H1 (cell line): ENCODE data around the gene C3orf18. TPM values are rescaled to one million over a fixed set of nuclear protein-coding genes. Genes with fewer than 3 reads are reported as not detected.
A peak's percentile ranks its signal among the peaks of the same experiment; 100 is the strongest.

Experiments used
- CTBP2 ChIP-seq: IDR thresholded peaks from 2 replicates; pipeline ENCODE4 v1.7.0; 2011; ENCODE audit warnings: borderline replicate concordance, mild to moderate bottlenecking, moderate library complexity, mixed read lengths, low read length; ENCODE audit not compliant: insufficient read depth, insufficient read length
- EZH2 ChIP-seq: fragments of 200-600 bp; sonication (generic); IDR thresholded peaks from 2 replicates; pipeline ENCODE4 v1.7.1; 2012; ENCODE audit warnings: low read depth, mild to moderate bottlenecking, moderate library complexity, low read length, inconsistent platforms; ENCODE audit not compliant: severe bottlenecking
- GABPA ChIP-seq: IDR thresholded peaks from 2 replicates; pipeline ENCODE4 v1.6.1; 2011; ENCODE audit warnings: mild to moderate bottlenecking, low read length, moderate library complexity, borderline replicate concordance; ENCODE audit not compliant: insufficient read depth
- NANOG ChIP-seq: IDR thresholded peaks from 2 replicates; pipeline ENCODE4 v1.6.1; 2011; ENCODE audit warnings: low read length, low read depth, mild to moderate bottlenecking, inconsistent platforms; ENCODE audit not compliant: insufficient read depth, poor library complexity, severe bottlenecking
- PHF8 ChIP-seq: fragments of 200-600 bp; sonication (generic); conservative IDR thresholded peaks from 2 replicates; pipeline ENCODE4 v1.7.1; 2012; ENCODE audit warnings: low read depth, mild to moderate bottlenecking, inconsistent platforms, low read length, moderate library complexity
- RAD21 ChIP-seq, 2 experiments: IDR thresholded peaks in 1 of 2; conservative IDR thresholded peaks in 1 of 2; 2 replicates each; pipeline ENCODE4 v1.6.1; 2011; ENCODE audit warnings: low read depth in 2 of 2, low read length in 2 of 2, improper control_type of control experiment in 1 of 2, inconsistent platforms in 1 of 2, mild to moderate bottlenecking in 1 of 2, moderate library complexity in 1 of 2
- SRF ChIP-seq: IDR thresholded peaks from 2 replicates; pipeline ENCODE4 v1.6.1; 2011; ENCODE audit warnings: mild to moderate bottlenecking, low read depth, low read length, moderate library complexity
- polyA plus RNA-seq, 7 experiments: library from polyadenylated mRNA; depleted of rRNA in 3 of 7; stranded (reverse) in 5 of 7; unstranded in 2 of 7; fragments of >200 nt in 5 of 7; fragments of 200-250 nt in 2 of 7; gene quantifications; 1 replicate in 5 of 7; 2 replicates in 1 of 7; 4 replicates in 1 of 7; pipeline versions ENCODE4 v1.2.1 to v1.2.3, GENCODE V29; 2011 to 2013; ENCODE audit warnings: missing spikeins in 2 of 7, mixed read lengths in 2 of 7
- total RNA-seq: library from RNA; stranded (reverse); fragmentation: NEBNext Ultra II Directional; extraction: Animal tissue kit (Norgen Biotek cat#: 25700); gene quantifications from 2 replicates; pipeline ENCODE4 v1.2.1, GENCODE V29; 2021
- TF ChIP-seq, protein P1 (sequence below): fragments of 300-600 bp; sonication (generic); IDR thresholded peaks from 2 replicates; pipeline ENCODE4 v1.7.1; 2012; ENCODE audit warnings: low read length, moderate library complexity, mild to moderate bottlenecking, inconsistent platforms; ENCODE audit not compliant: insufficient replicate concordance

C3orf18 gene
- total and polyA plus RNA-seq, 2 of the 8 experiments (the other 6 are each of a cell fraction or from before 2014, with no cell fraction given): 7.5 to 15.0 TPM

DNA sequence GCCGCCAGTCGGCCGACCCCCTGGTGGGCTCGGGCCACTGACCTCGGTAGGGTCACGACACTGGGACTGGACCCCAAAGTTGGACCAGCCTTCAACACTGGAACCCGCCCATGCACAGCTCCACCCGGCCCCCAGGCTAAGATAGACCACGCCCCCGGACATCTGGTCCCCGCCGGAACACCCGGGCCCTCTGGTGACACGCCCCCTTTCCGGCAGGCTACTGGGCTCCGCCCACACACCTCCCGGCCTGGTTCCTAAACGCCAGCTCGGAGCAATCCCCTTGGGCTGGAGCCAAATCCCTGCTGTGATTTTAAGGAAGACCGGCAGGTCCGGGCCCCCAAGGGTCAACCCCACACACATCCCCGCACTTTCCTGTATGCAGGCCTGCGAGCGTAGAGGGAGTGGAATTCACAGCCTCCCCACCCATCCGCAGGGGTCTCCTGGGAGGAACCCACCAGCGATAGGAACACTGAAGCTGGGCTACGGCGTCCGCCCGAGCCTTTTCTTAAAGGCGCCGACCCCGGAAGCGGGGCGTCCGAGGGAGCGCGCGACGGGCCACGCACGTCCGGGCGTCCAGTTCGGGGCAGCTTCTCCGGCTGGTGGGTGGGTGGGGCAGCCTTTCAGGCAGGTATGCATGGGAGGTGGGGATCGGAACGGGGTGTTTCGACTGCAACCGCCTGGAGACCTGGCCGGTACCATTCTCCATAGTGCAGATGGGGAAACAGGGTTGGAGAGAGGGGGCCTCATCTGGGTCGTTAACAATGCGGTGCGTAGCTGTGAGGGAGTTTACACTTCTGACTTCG lies 1.6 kb upstream of the C3orf18 start, which contains the start of gene HEMK1 (continued):
- TF ChIP-seq, protein P1, sequence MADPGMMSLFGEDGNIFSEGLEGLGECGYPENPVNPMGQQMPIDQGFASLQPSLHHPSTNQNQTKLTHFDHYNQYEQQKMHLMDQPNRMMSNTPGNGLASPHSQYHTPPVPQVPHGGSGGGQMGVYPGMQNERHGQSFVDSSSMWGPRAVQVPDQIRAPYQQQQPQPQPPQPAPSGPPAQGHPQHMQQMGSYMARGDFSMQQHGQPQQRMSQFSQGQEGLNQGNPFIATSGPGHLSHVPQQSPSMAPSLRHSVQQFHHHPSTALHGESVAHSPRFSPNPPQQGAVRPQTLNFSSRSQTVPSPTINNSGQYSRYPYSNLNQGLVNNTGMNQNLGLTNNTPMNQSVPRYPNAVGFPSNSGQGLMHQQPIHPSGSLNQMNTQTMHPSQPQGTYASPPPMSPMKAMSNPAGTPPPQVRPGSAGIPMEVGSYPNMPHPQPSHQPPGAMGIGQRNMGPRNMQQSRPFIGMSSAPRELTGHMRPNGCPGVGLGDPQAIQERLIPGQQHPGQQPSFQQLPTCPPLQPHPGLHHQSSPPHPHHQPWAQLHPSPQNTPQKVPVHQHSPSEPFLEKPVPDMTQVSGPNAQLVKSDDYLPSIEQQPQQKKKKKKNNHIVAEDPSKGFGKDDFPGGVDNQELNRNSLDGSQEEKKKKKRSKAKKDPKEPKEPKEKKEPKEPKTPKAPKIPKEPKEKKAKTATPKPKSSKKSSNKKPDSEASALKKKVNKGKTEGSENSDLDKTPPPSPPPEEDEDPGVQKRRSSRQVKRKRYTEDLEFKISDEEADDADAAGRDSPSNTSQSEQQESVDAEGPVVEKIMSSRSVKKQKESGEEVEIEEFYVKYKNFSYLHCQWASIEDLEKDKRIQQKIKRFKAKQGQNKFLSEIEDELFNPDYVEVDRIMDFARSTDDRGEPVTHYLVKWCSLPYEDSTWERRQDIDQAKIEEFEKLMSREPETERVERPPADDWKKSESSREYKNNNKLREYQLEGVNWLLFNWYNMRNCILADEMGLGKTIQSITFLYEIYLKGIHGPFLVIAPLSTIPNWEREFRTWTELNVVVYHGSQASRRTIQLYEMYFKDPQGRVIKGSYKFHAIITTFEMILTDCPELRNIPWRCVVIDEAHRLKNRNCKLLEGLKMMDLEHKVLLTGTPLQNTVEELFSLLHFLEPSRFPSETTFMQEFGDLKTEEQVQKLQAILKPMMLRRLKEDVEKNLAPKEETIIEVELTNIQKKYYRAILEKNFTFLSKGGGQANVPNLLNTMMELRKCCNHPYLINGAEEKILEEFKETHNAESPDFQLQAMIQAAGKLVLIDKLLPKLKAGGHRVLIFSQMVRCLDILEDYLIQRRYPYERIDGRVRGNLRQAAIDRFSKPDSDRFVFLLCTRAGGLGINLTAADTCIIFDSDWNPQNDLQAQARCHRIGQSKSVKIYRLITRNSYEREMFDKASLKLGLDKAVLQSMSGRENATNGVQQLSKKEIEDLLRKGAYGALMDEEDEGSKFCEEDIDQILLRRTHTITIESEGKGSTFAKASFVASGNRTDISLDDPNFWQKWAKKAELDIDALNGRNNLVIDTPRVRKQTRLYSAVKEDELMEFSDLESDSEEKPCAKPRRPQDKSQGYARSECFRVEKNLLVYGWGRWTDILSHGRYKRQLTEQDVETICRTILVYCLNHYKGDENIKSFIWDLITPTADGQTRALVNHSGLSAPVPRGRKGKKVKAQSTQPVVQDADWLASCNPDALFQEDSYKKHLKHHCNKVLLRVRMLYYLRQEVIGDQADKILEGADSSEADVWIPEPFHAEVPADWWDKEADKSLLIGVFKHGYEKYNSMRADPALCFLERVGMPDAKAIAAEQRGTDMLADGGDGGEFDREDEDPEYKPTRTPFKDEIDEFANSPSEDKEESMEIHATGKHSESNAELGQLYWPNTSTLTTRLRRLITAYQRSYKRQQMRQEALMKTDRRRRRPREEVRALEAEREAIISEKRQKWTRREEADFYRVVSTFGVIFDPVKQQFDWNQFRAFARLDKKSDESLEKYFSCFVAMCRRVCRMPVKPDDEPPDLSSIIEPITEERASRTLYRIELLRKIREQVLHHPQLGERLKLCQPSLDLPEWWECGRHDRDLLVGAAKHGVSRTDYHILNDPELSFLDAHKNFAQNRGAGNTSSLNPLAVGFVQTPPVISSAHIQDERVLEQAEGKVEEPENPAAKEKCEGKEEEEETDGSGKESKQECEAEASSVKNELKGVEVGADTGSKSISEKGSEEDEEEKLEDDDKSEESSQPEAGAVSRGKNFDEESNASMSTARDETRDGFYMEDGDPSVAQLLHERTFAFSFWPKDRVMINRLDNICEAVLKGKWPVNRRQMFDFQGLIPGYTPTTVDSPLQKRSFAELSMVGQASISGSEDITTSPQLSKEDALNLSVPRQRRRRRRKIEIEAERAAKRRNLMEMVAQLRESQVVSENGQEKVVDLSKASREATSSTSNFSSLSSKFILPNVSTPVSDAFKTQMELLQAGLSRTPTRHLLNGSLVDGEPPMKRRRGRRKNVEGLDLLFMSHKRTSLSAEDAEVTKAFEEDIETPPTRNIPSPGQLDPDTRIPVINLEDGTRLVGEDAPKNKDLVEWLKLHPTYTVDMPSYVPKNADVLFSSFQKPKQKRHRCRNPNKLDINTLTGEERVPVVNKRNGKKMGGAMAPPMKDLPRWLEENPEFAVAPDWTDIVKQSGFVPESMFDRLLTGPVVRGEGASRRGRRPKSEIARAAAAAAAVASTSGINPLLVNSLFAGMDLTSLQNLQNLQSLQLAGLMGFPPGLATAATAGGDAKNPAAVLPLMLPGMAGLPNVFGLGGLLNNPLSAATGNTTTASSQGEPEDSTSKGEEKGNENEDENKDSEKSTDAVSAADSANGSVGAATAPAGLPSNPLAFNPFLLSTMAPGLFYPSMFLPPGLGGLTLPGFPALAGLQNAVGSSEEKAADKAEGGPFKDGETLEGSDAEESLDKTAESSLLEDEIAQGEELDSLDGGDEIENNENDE: no peak
- TF ChIP-seq EZH2 (no peak), NANOG (no peak), RAD21 (IDR thresholded peaks at IDR 0.05 in 1 of 2, conservative IDR thresholded peaks at IDR 0.05 in 1 of 2; ENCODE audit: low read depth in 2 of 2, low read length in 2 of 2) (no peak), PHF8 (peak; percentile 83), GABPA (peak; percentile 96), SRF (peak; percentile 52), CTBP2 (peak; percentile 79)
